Measurements from ENCODE around the gene HES6. TPM values are rescaled to one million over a fixed set of nuclear protein-coding genes. Genes with fewer than 3 reads are reported as not detected.

The HES6 gene
- total RNA-seq, 3 donors from 2014 or later, result 4.0 to 5.6 (median 4.7) TPM

- H3K36me3 ChIP-seq, result no peaks in the 10 kb centered on the region
- no peak overlapping the region for H3K4me3 ChIP-seq
- intact Hi-C loops (cut with DNase I; ENCODE audit: low total_unique reads), result no loop called here
- no peak for DNase-seq (ENCODE audit: low spot score in 2 of 2)
- no peak for TF ChIP-seq POLR2A (IDR thresholded peaks at IDR 0.05)
- no peak for TF ChIP-seq CTCF (IDR thresholded peaks at IDR 0.05)
- TF ChIP-seq POLR2AphosphoS5 (IDR thresholded peaks at IDR 0.05), result no peak
- H3K27me3 ChIP-seq, result no peaks in the 10 kb centered on the region
- H3K9me3 ChIP-seq, result no peaks in the 10 kb centered on the region
- no peak overlapping the region for H3K27ac ChIP-seq
- no peaks in the 10 kb centered on the region for H3K4me1 ChIP-seq
These were observed 15.3 kb downstream of the HES6 start for GRCh38 chr2:238224356-238225035.

GRCh38 chr2:238220892-238221521 is 18.8 kb downstream of the HES6 start:
- no peaks in the 10 kb centered on the region for H3K27me3 ChIP-seq
- peak overlapping the region in 2 of 3 donors; percentile 6 to 54 for H3K4me3 ChIP-seq
- no peaks in the 10 kb centered on the region for H3K36me3 ChIP-seq
- no peaks in the 10 kb centered on the region for H3K4me1 ChIP-seq
- no peak for TF ChIP-seq POLR2AphosphoS5 (IDR thresholded peaks at IDR 0.05)
- TF ChIP-seq CTCF (IDR thresholded peaks at IDR 0.05), result no peak
- no peak for TF ChIP-seq POLR2A (IDR thresholded peaks at IDR 0.05)
- no peak for DNase-seq (ENCODE audit: low spot score in 2 of 2)
- intact Hi-C loops (cut with DNase I; ENCODE audit: low total_unique reads), result no loop called here
- no peaks in the 10 kb centered on the region for H3K9me3 ChIP-seq
- H3K27ac ChIP-seq, result peak overlapping the region in 1 of 2 donors; percentile 32

GRCh38 chr2:238220274-238220891 is 19.5 kb downstream of the HES6 start:
- TF ChIP-seq POLR2AphosphoS5 (IDR thresholded peaks at IDR 0.05), result no peak
- no peak for TF ChIP-seq POLR2A (IDR thresholded peaks at IDR 0.05)
- TF ChIP-seq CTCF (IDR thresholded peaks at IDR 0.05), result no peak
- intact Hi-C loops (cut with DNase I; ENCODE audit: low total_unique reads), result no loop called here
- H3K27me3 ChIP-seq, result no peaks in the 10 kb centered on the region
- no peak overlapping the region for H3K4me3 ChIP-seq
- DNase-seq (ENCODE audit: low spot score in 2 of 2), result no peak
- peak overlapping the region in 1 of 2 donors; percentile 32 for H3K27ac ChIP-seq
- H3K4me1 ChIP-seq, result no peaks in the 10 kb centered on the region
- no peaks in the 10 kb centered on the region for H3K36me3 ChIP-seq
- no peaks in the 10 kb centered on the region for H3K9me3 ChIP-seq

- no peak overlapping the region for H3K4me3 ChIP-seq
- H3K4me1 ChIP-seq, result no peaks in the 10 kb centered on the region
- H3K27me3 ChIP-seq, result no peaks in the 10 kb centered on the region
- no peaks in the 10 kb centered on the region for H3K36me3 ChIP-seq
- no peak for TF ChIP-seq CTCF (IDR thresholded peaks at IDR 0.05)
- no peak for TF ChIP-seq POLR2AphosphoS5 (IDR thresholded peaks at IDR 0.05)
- TF ChIP-seq POLR2A (IDR thresholded peaks at IDR 0.05), result no peak
- intact Hi-C loops (cut with DNase I; ENCODE audit: low total_unique reads), result no loop called here
- no peaks in the 10 kb centered on the region for H3K9me3 ChIP-seq
- no peak overlapping the region for H3K27ac ChIP-seq
- no peak for DNase-seq (ENCODE audit: low spot score in 2 of 2)
These were observed 23.1 kb downstream of the HES6 start for GRCh38 chr2:238216651-238217184.

- no peaks in the 10 kb centered on the region for H3K9me3 ChIP-seq
- H3K36me3 ChIP-seq, result no peaks in the 10 kb centered on the region
- intact Hi-C loops (cut with DNase I; ENCODE audit: low total_unique reads), result no loop called here
- H3K27ac ChIP-seq, result no peak overlapping the region
- H3K4me3 ChIP-seq, result no peak overlapping the region
- no peak for DNase-seq (ENCODE audit: low spot score in 2 of 2)
- H3K27me3 ChIP-seq, result no peaks in the 10 kb centered on the region
- TF ChIP-seq CTCF (IDR thresholded peaks at IDR 0.05) (no peak), POLR2A (IDR thresholded peaks at IDR 0.05) (no peak), POLR2AphosphoS5 (IDR thresholded peaks at IDR 0.05) (no peak)
- H3K4me1 ChIP-seq, result peaks cover 0 to 2% of the 10 kb centered on the region in 2 donors
These were observed 32.8 kb downstream of the HES6 start for GRCh38 chr2:238207006-238207405.
